Fibroblast of pulmonary artery (primary cell): Measurements from ENCODE around the gene OR10H1.
"Not testable (repeated sequence)": the region's sequence is repeated elsewhere in the genome, so short reads cannot be mapped to it uniquely, and the experiment has no call there.

Source experiments
- DNase-seq: peaks from one replicate; pipeline ENCODE4 v3.0.0-alpha.2; 2010; ENCODE audit warnings: low read depth
- H3K4me3 ChIP-seq: replicated peaks from 2 replicates; pipeline ENCODE4 v1.5.1; 2011; ENCODE audit warnings: low read depth, mild to moderate bottlenecking, control low read depth, low read length, moderate library complexity
- CTCF ChIP-seq: IDR thresholded peaks from 2 replicates; pipeline ENCODE4 v1.5.1; 2011; ENCODE audit warnings: mild to moderate bottlenecking, control low read depth, low read length, inconsistent platforms; ENCODE audit errors: missing control alignments

OR10H1 gene

DNA sequence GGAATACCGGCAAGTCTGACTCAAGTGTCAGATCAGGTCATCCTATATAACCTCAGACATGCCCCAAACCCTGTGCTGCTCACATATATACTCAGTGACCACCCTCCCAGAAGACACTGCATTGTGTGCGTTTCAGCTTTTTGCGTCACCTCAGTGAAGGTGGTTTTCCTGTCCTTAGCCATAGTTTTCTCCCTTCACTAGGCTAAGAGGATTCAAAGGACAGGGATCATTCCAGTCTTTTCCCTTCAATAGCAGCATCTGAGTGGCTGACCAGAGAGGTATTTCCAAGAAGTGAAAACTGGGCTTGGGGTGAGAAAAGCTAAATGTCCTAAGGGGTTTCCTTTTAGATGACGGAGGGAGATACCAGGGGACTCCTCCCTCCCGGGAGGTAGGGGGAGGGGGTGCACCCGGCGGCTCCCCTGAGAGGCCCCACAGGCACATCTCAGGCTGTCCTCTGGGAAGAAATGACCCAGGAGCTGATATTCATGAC, 12.7 kb upstream of the OR10H1 start:
- no peak for TF ChIP-seq CTCF
- DNase-seq = no peak
- H3K4me3 ChIP-seq = no peak overlapping the region

- DNase-seq = no peak
- no peak for TF ChIP-seq CTCF
- no peak overlapping the region for H3K4me3 ChIP-seq
Measured at GRCh38 chr19:15825753-15826152, 10.3 kb upstream of the OR10H1 start.

DNA sequence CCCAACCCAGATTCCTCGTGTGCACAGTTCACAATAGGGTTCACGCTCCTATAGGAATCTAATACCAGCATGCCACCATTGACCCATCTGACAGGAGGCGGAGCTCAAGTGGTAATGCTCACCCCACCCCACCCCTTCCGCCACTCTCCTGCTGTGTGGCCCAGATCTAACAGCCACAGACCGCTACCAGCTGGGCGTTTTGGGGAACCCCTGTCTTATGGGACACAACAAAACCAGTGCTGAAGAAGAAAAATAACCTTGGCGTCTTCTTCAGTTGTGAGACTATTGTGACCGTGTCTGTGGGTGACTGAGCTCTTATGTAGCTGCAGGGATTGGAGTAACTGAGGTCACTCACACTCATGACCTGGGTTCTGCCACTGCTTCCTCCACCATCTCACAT, 5.2 kb upstream of the OR10H1 start:
- TF ChIP-seq CTCF = no peak
- no peak overlapping the region for H3K4me3 ChIP-seq
- DNase-seq = no peak

DNA sequence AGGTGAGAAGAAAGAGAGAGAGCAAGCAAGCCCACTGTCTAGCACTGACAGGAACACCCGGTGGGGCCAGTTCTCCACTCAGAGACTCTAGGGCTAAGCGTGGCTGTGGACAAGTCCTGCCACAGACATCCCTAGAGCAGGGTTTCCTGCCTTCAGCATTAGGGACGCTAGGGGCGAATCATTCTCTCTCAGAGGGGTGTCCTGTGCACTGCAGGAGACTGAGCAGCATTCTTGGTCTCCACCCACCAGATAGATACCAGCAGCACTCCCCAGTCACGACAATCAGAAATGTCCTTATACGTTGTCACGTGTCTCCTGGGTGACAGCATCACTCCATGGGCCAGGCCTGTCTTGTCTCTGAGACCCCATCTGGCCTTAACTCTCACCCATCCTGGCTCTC, 1.5 kb downstream of the OR10H1 start:
- TF ChIP-seq CTCF = no peak
- no peak for DNase-seq

DNA sequence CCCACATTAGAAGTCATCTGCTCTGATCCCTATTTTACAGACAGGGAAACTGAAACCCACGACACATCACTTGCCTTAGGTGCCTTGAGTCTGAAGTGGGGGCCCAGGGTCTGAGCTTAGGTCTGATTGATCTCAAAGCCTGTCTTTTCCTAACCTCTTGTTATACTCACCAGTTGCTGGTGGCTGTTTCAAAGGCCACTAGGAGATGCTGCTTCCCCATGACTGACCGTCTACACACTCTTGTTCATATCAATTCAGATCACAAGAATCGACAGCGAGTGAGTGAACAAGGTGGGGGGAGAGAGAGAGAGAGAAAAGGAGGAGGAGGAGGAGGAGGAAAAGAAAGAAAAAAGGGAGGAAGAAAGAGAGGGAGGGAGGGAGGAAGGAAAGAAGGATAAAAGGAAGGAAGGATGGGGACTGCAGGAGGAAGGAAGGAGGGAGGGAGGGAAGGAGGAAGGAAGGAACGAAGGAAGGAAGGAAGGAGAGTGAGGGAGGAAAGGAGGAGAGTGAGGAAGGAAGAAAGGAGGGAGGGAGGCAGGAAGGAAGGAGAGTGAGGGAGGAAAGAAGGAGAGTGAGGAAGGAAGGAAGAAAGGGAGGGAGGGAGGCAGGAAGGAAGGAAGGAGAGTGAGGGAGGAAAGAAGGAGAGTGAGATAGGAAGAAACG, 3.3 kb downstream of the OR10H1 start:
- DNase-seq = no peak

More for the DNA sequence above, 1.5 kb downstream of the OR10H1 start:
- H3K4me3 ChIP-seq = no peak overlapping the region

GRCh38 chr19:15811476-15811875, 4.0 kb downstream of the OR10H1 start:
- no peak overlapping the region for H3K4me3 ChIP-seq
- DNase-seq = no peak
- no peak for TF ChIP-seq CTCF

More for the DNA sequence above, 3.3 kb downstream of the OR10H1 start:
- H3K4me3 ChIP-seq = no peak overlapping the region
- no peak for TF ChIP-seq CTCF

GRCh38 chr19:15810335-15810734, 5.1 kb downstream of the OR10H1 start:
- DNase-seq = no peak
- no peak for TF ChIP-seq CTCF
- no peak overlapping the region for H3K4me3 ChIP-seq

DNA sequence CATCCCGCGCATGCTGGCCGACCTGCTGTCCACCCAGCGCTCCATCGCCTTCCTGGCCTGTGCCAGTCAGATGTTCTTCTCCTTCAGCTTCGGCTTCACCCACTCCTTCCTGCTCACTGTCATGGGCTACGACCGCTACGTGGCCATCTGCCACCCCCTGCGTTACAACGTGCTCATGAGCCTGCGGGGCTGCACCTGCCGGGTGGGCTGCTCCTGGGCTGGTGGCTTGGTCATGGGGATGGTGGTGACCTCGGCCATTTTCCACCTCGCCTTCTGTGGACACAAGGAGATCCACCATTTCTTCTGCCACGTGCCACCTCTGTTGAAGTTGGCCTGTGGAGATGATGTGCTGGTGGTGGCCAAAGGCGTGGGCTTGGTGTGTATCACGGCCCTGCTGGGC, 21.2 kb downstream of the OR10H1 start:
- DNase-seq, H3K4me3 ChIP-seq: not testable (repeated sequence)
